Activated T-cell treated with anti-CD3 and anti-CD28 coated beads, Interleukin-2, amount 50 U/mL, for 48 hours (primary cell): ENCODE measurements around the gene OSBPL2.

Experiments
- DNase-seq, 2 experiments: peaks; one replicate each; pipeline ENCODE4 v3.0.0-alpha.2; 2020

OSBPL2 gene

GRCh38 chr20:62236766-62237513 lies 1.4 kb upstream of the OSBPL2 start:
- no peak for DNase-seq

GRCh38 chr20:62237514-62237800 lies 864 bp upstream of the OSBPL2 start:
- no peak for DNase-seq

- DNase-seq, result no peak
Observed at GRCh38 chr20:62238569-62239277, 402 bp downstream of the OSBPL2 start.

- DNase-seq, result no peak
Observed at GRCh38 chr20:62239278-62239879, 1.1 kb downstream of the OSBPL2 start.

GRCh38 chr20:62240020-62240685 lies 1.8 kb downstream of the OSBPL2 start:
- no peak for DNase-seq

- DNase-seq, result no peak
Observed at GRCh38 chr20:62241506-62241905, 3.2 kb downstream of the OSBPL2 start.

- DNase-seq, result no peak
Observed at GRCh38 chr20:62242176-62242575, 3.9 kb downstream of the OSBPL2 start.

- DNase-seq, result no peak
Observed at GRCh38 chr20:62243106-62243505, 4.8 kb downstream of the OSBPL2 start.

- DNase-seq, result no peak
Observed at GRCh38 chr20:62243906-62244515, 5.7 kb downstream of the OSBPL2 start.

GRCh38 chr20:62244644-62245108 lies 6.4 kb downstream of the OSBPL2 start:
- no peak for DNase-seq

GRCh38 chr20:62245911-62246280 lies 7.6 kb downstream of the OSBPL2 start:
- DNase-seq, result no peak

GRCh38 chr20:62246431-62246830 lies 8.1 kb downstream of the OSBPL2 start:
- DNase-seq, result no peak

GRCh38 chr20:62246872-62247652 lies 8.7 kb downstream of the OSBPL2 start:
- no peak for DNase-seq

- no peak for DNase-seq
Observed at GRCh38 chr20:62248890-62249560, 10.7 kb downstream of the OSBPL2 start.

- no peak for DNase-seq
Observed at GRCh38 chr20:62252342-62252966, 14.1 kb downstream of the OSBPL2 start.

GRCh38 chr20:62253398-62253797 lies 15.1 kb downstream of the OSBPL2 start:
- no peak for DNase-seq

GRCh38 chr20:62254021-62254724 lies 15.9 kb downstream of the OSBPL2 start:
- DNase-seq, result no peak

- DNase-seq, result no peak
Observed at GRCh38 chr20:62255976-62256375, 17.7 kb downstream of the OSBPL2 start.

GRCh38 chr20:62258499-62259293 lies 20.4 kb downstream of the OSBPL2 start:
- DNase-seq, result no peak

GRCh38 chr20:62259294-62259565 lies 20.9 kb downstream of the OSBPL2 start:
- no peak for DNase-seq
